HG02759 (cell line): Measurements from ENCODE around the gene MPHOSPH10.
"Not testable (repeated sequence)": the region's sequence is repeated elsewhere in the genome, so short reads cannot be mapped to it uniquely, and the experiment has no call there.

Source experiments
- ATAC-seq: cut with Tn5 transposase; IDR thresholded peaks from one replicate; pipeline ENCODE4 v1.9.1; 2021; ENCODE audit warnings: mild to moderate bottlenecking, moderate library complexity; ENCODE audit not compliant: unreplicated experiment

Gene MPHOSPH10

GRCh38 chr2:71166812-71167211 lies 36.4 kb downstream of the MPHOSPH10 start:
- ATAC-seq = no peak

- ATAC-seq = no peak
Measured at GRCh38 chr2:71173096-71173495, 42.7 kb downstream of the MPHOSPH10 start.

GRCh38 chr2:71174207-71174606 lies 43.8 kb downstream of the MPHOSPH10 start:
- no peak for ATAC-seq

- not testable (repeated sequence) for ATAC-seq
Measured at GRCh38 chr2:71178836-71179235, 48.4 kb downstream of the MPHOSPH10 start.

- no peak for ATAC-seq
Measured at GRCh38 chr2:71181316-71181715, 50.9 kb downstream of the MPHOSPH10 start.

GRCh38 chr2:71183306-71184115 lies 53.1 kb downstream of the MPHOSPH10 start:
- not testable (repeated sequence) for ATAC-seq

- ATAC-seq = no peak
Measured at GRCh38 chr2:71186973-71187372, 56.5 kb downstream of the MPHOSPH10 start.

GRCh38 chr2:71187589-71187988 lies 57.2 kb downstream of the MPHOSPH10 start:
- ATAC-seq = no peak

- no peak for ATAC-seq
Measured at GRCh38 chr2:71190656-71191569, 60.5 kb downstream of the MPHOSPH10 start.

- ATAC-seq = no peak
Measured at GRCh38 chr2:71191570-71191943, 61.1 kb downstream of the MPHOSPH10 start.
